Measurements from ENCODE around the gene USP51.

DNA sequence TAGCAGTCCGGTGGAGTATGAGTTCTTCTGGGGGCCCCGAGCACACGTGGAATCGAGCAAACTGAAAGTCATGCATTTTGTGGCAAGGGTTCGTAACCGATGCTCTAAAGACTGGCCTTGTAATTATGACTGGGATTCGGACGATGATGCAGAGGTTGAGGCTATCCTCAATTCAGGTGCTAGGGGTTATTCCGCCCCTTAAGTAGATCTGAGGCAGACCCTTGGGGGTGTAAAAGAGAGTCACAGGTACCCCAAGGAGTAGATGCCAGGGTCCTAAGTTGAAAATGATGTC is 36.9 kb downstream of the USP51 start:
- TF ChIP-seq, protein P1, sequence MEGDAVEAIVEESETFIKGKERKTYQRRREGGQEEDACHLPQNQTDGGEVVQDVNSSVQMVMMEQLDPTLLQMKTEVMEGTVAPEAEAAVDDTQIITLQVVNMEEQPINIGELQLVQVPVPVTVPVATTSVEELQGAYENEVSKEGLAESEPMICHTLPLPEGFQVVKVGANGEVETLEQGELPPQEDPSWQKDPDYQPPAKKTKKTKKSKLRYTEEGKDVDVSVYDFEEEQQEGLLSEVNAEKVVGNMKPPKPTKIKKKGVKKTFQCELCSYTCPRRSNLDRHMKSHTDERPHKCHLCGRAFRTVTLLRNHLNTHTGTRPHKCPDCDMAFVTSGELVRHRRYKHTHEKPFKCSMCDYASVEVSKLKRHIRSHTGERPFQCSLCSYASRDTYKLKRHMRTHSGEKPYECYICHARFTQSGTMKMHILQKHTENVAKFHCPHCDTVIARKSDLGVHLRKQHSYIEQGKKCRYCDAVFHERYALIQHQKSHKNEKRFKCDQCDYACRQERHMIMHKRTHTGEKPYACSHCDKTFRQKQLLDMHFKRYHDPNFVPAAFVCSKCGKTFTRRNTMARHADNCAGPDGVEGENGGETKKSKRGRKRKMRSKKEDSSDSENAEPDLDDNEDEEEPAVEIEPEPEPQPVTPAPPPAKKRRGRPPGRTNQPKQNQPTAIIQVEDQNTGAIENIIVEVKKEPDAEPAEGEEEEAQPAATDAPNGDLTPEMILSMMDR (IDR thresholded peaks at IDR 0.05) = no peak
- TF ChIP-seq POLR2A (IDR thresholded peaks at IDR 0.05) (no peak), POLR2AphosphoS5 (IDR thresholded peaks at IDR 0.05) (no peak)

Measured in suprapubic skin (tissue), 4 donors.